ENCODE results near the gene DNM2.

- TF ChIP-seq CTCF (IDR thresholded peaks at IDR 0.05; ENCODE audit: low read depth, low read length) (no peak), MYC (IDR thresholded peaks at IDR 0.05; ENCODE audit: low read depth, low read length) (no peak), POLR2A (IDR thresholded peaks at IDR 0.05; ENCODE audit: extremely low read depth, insufficient read length) (no peak)
These were observed 91.9 kb downstream of the DNM2 start for GRCh38 chr19:10809651-10810285.
